K562 (cell line): ENCODE data around the gene NYAP2. TPM values are rescaled to one million over a fixed set of nuclear protein-coding genes. Genes with fewer than 3 reads are reported as not detected.

Source experiments
- CEBPG ChIP-seq, 3 experiments: fragments of 200-800 bp in 1 of 3; sonication (Bioruptor generic) in 1 of 3; sonication (generic) in 1 of 3; formaldehyde crosslinking in 1 of 3; IDR thresholded peaks in 2 of 3; conservative IDR thresholded peaks in 1 of 3; 2 replicates each; pipeline versions ENCODE4 v1.6.1 to v1.8.0; 2016 to 2022; ENCODE audit warnings: missing compliant biosample characterization in 2 of 3, missing genetic modification characterization in 2 of 3, mild to moderate bottlenecking in 1 of 3, missing genetic modification reagents in 1 of 3
- FOS ChIP-seq: IDR thresholded peaks from 3 replicates; pipeline ENCODE4 v1.6.1; 2011; ENCODE audit not compliant: insufficient read length; ENCODE audit errors: extremely low read depth
- MED1 ChIP-seq: sonication (generic); formaldehyde crosslinking; IDR thresholded peaks from 2 replicates; pipeline ENCODE4 v1.8.1; 2023; ENCODE audit warnings: missing genetic modification reagents, borderline replicate concordance
- RFX1 ChIP-seq: fragments of 450-650 bp; IDR thresholded peaks from 2 replicates; pipeline ENCODE4 v1.6.1; 2016; ENCODE audit warnings: mild to moderate bottlenecking, moderate library complexity
- ZNF23 ChIP-seq: fragments of 250-450 bp; sonication (Bioruptor Pico); IDR thresholded peaks from 2 replicates; pipeline ENCODE4 v1.4.0; 2020; ENCODE audit warnings: mild to moderate bottlenecking
- ZNF780A ChIP-seq: fragments of 250-450 bp; sonication (Bioruptor Pico); IDR thresholded peaks from 2 replicates; pipeline ENCODE4 v1.5.0; 2021; ENCODE audit warnings: mild to moderate bottlenecking
- ZSCAN29 ChIP-seq: fragments of 450-650 bp; IDR thresholded peaks from 2 replicates; pipeline ENCODE4 v1.6.1; 2017
- polyA plus RNA-seq, 8 experiments: library from polyadenylated mRNA; depleted of rRNA in 4 of 8; stranded (reverse) in 5 of 8; unstranded in 3 of 8; fragments of >200 nt; fragmentation: Nextera tagmentation in 2 of 8; fragmentation: Illumina TruSeq in 1 of 8; extraction: Ambion mirVana in 2 of 8; extraction: Trizol in 1 of 8; gene quantifications; 2 replicates each; pipeline versions ENCODE4 v1.2.1 to v1.2.3, GENCODE V29; 2011 to 2014; ENCODE audit warnings: inconsistent platforms in 1 of 8, missing spikeins in 1 of 8
- total RNA-seq, 7 experiments: library from RNA; depleted of rRNA in 6 of 7; stranded (reverse); fragments of >200 nt in 6 of 7; fragmentation: Illumina TruSeq in 2 of 7; extraction: Trizol in 2 of 7; gene quantifications; 2 replicates each; pipeline versions ENCODE4 v1.2.1 to v1.2.3, GENCODE V29; 2011 to 2021; ENCODE audit warnings: low replicate concordance in 1 of 7
- TF ChIP-seq, protein P1 (sequence below): sonication (generic); formaldehyde crosslinking; IDR thresholded peaks from 2 replicates; pipeline ENCODE4 v1.8.1; 2023; ENCODE audit warnings: mild to moderate bottlenecking, missing genetic modification reagents
- TF ChIP-seq, protein P2 (sequence below): sonication (generic); formaldehyde crosslinking; IDR thresholded peaks from 2 replicates; pipeline ENCODE4 v1.8.0; 2023; ENCODE audit warnings: mild to moderate bottlenecking, missing genetic modification reagents

The NYAP2 gene
- total and polyA plus RNA-seq, 9 of the 15 experiments (the other 6 are each of a cell fraction or from before 2014, with no cell fraction given): 0.03 to 0.04 (median 0.04) TPM; not detected in 3

DNA sequence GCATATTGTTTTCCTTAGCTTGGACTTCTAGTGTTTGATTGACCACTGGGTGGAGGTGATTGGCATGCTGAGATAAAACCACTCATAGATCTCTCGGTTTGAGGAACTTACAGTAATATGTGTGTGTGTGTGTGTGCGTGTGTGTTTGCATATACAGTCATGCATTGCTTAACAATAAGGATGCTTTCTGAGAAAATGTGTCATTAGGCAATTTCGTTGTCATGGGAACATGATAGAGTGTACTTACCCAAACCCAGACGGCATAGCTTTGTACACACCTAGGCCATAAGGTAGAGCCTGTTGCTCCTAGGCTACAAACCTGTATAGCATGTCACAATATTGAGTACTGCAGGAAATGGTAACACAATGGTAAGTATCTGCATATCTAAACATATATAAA, 167.3 kb downstream of the NYAP2 start (continued):
- TF ChIP-seq MED1 (no peak), ZNF23 (no peak), ZNF780A (CRISPR knock-in tag) (no peak), ZSCAN29 (no peak), RFX1 (peak; percentile 53), FOS (no peak), CEBPG (CRISPR knock-in tag; IDR thresholded peaks at IDR 0.05) (no peak), CEBPG (tag; conservative IDR thresholded peaks at IDR 0.05 in 1 of 2, IDR thresholded peaks at IDR 0.05 in 1 of 2) (peak in 1 of 2 experiments; percentile 31; a peak in 1 of 4 replicates)
- TF ChIP-seq, protein P1, sequence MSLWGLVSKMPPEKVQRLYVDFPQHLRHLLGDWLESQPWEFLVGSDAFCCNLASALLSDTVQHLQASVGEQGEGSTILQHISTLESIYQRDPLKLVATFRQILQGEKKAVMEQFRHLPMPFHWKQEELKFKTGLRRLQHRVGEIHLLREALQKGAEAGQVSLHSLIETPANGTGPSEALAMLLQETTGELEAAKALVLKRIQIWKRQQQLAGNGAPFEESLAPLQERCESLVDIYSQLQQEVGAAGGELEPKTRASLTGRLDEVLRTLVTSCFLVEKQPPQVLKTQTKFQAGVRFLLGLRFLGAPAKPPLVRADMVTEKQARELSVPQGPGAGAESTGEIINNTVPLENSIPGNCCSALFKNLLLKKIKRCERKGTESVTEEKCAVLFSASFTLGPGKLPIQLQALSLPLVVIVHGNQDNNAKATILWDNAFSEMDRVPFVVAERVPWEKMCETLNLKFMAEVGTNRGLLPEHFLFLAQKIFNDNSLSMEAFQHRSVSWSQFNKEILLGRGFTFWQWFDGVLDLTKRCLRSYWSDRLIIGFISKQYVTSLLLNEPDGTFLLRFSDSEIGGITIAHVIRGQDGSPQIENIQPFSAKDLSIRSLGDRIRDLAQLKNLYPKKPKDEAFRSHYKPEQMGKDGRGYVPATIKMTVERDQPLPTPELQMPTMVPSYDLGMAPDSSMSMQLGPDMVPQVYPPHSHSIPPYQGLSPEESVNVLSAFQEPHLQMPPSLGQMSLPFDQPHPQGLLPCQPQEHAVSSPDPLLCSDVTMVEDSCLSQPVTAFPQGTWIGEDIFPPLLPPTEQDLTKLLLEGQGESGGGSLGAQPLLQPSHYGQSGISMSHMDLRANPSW (CRISPR knock-in tag): no peak
- TF ChIP-seq, protein P2, sequence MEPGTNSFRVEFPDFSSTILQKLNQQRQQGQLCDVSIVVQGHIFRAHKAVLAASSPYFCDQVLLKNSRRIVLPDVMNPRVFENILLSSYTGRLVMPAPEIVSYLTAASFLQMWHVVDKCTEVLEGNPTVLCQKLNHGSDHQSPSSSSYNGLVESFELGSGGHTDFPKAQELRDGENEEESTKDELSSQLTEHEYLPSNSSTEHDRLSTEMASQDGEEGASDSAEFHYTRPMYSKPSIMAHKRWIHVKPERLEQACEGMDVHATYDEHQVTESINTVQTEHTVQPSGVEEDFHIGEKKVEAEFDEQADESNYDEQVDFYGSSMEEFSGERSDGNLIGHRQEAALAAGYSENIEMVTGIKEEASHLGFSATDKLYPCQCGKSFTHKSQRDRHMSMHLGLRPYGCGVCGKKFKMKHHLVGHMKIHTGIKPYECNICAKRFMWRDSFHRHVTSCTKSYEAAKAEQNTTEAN (CRISPR knock-in tag): no peak
